HG02763 (cell line): Measurements from ENCODE around the gene EBPL.
A peak's percentile ranks its signal among the peaks of the same experiment; 100 is the strongest.
"Not testable (repeated sequence)": the region's sequence is repeated elsewhere in the genome, so short reads cannot be mapped to it uniquely, and the experiment has no call there.

Experiments used
- ATAC-seq: cut with Tn5 transposase; IDR thresholded peaks from one replicate; pipeline ENCODE4 v1.9.1; 2021; ENCODE audit warnings: mild to moderate bottlenecking, moderate library complexity; ENCODE audit not compliant: unreplicated experiment

Gene EBPL

DNA sequence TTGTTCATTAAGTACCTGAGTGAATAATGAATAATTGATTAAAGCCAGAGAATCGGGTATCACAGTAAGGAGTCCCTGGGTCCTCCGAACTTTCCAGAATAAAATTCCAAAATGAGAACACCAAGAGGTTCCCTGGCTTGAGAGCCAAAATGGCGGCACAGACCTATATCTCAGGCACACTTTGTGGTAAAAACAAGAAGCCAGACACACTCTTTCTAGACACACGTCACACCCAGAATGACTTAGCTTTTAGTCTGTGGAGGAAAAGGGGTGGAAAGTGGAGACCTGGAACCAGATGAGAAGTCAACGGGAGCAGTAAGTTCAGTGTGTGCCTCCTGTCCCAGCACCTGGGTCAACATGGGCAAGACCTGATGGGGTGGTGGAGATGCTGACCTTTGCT lies 54.6 kb downstream of the EBPL start:
- ATAC-seq, result no peak

- ATAC-seq, result peak; percentile 51
Measured at GRCh38 chr13:49635599-49636433, 55.5 kb downstream of the EBPL start.

- ATAC-seq, result no peak
Measured at GRCh38 chr13:49633710-49634109, 57.6 kb downstream of the EBPL start.

DNA sequence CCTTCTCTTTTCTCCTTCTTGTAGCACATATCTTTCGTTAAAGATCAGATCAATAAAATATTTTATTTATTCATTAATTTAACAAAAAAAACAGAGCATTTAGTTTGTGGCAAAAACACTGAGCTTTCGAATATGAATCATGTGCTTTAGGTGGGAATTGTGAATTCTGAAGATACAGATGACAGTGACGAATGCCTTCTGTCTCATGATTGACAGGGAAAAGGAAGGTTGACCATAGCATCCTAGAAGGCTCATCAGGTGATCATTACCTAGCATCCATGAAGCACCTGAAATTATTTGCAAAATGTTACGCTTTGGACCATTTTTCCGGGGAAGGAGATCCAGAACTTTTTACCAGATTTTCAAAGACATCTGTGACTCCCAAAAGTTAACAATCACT lies 59.1 kb downstream of the EBPL start:
- no peak for ATAC-seq

GRCh38 chr13:49630580-49630979 lies 60.7 kb downstream of the EBPL start:
- no peak for ATAC-seq

DNA sequence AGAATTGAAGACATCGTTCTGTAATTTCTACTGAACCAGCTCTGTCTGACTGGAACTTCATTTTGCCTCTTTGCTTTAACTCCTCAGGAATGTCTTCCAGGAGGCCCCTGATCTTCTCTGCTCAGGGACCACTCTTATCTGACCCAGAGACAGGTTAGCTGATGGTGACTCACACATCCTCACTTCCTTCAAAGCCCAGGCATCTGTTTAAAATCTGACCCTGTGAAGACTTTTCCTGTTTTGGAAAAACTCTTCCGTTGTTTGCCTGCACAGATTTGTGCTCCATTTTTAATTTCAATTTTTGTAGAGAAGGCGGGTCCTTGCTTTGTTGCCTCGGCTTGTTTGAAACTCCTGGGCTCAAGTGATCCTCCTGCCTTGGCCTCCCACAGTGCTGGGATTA lies 61.3 kb downstream of the EBPL start:
- no peak for ATAC-seq

GRCh38 chr13:49629196-49629938 lies 61.9 kb downstream of the EBPL start:
- ATAC-seq, result no peak

DNA sequence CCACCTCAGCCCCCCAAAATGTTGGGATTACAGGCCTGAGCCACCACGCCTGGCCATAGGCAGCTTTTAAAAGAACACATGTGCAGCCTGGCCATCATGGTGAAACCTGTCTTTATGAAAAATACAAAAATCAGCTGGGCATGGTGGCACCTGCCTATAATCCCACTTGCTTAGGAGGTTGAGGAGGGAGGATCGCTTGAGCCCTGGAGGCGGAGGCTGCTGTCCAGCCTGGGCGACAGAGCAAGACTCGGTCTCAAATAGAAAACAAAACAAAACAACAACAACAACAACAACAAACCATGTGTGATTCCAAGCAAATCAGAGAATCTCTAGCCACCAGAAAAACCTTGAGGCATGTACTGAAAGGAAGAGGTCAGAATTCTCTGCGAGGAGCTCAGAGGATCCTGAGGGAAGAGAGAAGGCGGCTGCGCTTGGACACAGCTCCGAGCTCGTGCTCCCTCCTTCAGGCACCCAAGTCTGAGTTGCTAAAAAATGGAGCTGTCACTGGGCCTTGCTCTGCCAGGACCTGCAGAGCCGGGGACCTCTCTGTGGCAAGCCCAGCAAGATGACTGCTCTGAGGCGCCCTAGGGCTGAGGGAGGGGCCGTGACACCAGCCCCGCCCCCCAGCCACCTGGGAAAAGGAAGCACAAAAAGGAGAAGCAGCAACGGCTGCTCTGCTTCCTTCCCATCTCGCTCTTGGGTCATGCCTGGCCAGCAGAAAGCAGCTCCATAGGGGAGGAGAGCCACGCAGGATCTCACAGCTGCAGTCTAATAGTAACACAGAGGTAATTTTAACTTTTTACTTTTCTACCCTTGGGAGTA lies 63.2 kb downstream of the EBPL start, which contains the start of gene ARL11:
TSS of gene ARL11 (plus strand) at position 677 of the 822 bp plus-strand sequence. CDS start 1,941 bp downstream, outside the sequence.
- peak; percentile 93 for ATAC-seq

- ATAC-seq, result no peak
Measured at GRCh38 chr13:49625392-49626079, 65.8 kb downstream of the EBPL start.

DNA sequence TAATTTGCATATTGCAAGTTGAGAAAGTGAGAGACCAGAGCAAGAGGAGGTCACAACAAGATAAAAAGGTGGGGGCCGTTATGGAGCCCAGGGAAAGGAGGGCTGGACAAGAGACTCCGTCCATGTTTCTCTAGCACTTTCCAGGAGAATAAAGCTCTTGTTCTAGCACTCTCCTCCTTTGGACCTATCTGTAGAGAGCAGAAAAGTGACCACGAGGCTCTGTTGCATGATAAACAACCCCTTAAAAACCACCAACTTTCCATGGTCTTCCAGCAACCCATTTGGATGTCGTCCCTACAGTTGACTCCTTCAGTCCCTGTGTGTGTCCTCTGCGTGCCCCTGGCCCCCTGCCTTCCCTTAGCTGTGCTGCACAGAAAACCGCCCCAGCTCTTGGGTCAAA lies 67.1 kb downstream of the EBPL start:
- ATAC-seq, result no peak

- no peak for ATAC-seq
Measured at GRCh38 chr13:49622174-49622946, 68.9 kb downstream of the EBPL start.

DNA sequence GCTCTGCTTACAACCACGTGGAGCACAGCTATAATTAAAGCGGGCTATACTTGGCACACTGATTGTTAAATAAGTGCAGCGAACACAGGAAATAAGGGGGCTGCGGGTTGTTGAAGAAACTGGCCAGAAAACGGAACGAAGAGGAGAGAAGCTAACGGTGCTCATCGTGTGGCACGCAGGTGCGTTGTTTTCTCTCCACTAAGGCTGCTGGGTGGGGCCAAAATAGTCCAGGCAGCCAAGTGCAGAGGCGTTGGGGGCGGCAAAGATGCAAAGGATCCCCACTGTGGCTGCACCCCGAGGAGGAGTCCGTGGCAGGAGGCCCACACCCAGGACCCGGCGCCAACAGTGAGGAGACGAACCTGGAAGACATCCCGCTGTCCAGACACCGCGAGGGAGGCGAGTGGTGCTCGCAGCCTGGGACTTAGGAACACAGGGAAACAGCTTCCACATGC lies 71.1 kb downstream of the EBPL start:
- peak; percentile 84 for ATAC-seq

- no peak for ATAC-seq
Measured at GRCh38 chr13:49616676-49617065, 74.6 kb downstream of the EBPL start.

- ATAC-seq, result no peak
Measured at GRCh38 chr13:49615836-49616675, 75.2 kb downstream of the EBPL start.

DNA sequence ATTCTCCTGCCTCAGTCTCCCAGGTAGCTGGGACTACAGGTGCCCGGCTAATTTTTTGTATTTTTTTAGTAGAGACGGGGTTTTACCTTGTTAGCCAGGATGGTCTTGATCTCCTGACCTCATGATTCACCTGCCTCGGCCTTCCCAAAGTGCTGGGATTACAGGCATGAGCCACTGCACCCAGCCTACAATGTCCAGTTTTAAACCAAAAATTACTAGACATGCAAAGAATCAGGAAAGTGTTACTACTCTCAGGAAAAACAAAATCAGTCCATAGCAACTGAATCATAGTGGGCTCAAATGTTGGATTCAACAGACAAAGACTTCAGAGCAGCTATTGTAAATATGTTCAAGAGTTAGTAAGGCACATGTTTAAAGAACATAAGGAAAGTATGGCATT lies 79.2 kb downstream of the EBPL start:
- ATAC-seq, result not testable (repeated sequence)
